Measurements from ENCODE around the gene CALR3. TPM values are rescaled to one million over a fixed set of nuclear protein-coding genes. Genes with fewer than 3 reads are reported as not detected.
"Not testable (repeated sequence)": the region's sequence is repeated elsewhere in the genome, so short reads cannot be mapped to it uniquely, and the experiment has no call there.

CALR3 gene
- total RNA-seq, 2 experiments from 2014 or later = not detected

DNA sequence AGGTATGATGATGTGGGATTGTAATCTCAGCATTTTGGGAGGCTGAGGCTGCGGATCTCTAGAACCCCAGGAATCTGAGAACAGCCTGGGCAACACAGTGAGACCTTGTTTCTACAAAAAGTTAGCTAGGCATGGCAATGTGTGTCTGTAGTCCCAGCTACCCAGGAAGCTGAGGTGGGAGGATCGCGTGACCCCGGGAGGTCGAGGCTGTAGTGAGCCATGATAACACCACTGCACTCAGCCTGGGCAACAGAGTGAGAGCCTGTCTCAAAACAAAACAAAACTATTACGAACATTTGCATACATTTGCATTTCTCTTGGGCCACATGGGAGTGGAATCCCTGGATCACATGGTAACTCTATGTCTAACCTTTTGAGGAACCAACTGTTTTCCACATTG is 1.9 kb upstream of the CALR3 start:
- H3K36me3 ChIP-seq (ENCODE audit: insufficient read depth, low read length) = no peaks in the 10 kb centered on the region
- H3K27me3 ChIP-seq (ENCODE audit: control insufficient read depth in 1 of 2, insufficient read depth in 2 of 2, low read length in 2 of 2) = no peaks in the 10 kb centered on the region
- H3K9me3 Mint-ChIP-seq = no peaks in the 10 kb centered on the region
- no peak overlapping the region for H3K27ac Mint-ChIP-seq
- H3K36me3 Mint-ChIP-seq (ENCODE audit: low read depth) = peaks cover 7% of the 10 kb centered on the region
- ChIA-PET CTCF (no interaction called here), POLR2A (no interaction called here)
- H3K27ac ChIP-seq (ENCODE audit: low read depth in 1 of 2, low read length in 2 of 2) = no peak overlapping the region
- ATAC-seq (ENCODE audit: poor library complexity) (no peak), DNase-seq (no peak)
- peaks cover 14% of the 10 kb centered on the region for H3K4me1 Mint-ChIP-seq (ENCODE audit: low read depth)
- H3K27me3 Mint-ChIP-seq = no peaks in the 10 kb centered on the region
- TF ChIP-seq, protein P1, sequence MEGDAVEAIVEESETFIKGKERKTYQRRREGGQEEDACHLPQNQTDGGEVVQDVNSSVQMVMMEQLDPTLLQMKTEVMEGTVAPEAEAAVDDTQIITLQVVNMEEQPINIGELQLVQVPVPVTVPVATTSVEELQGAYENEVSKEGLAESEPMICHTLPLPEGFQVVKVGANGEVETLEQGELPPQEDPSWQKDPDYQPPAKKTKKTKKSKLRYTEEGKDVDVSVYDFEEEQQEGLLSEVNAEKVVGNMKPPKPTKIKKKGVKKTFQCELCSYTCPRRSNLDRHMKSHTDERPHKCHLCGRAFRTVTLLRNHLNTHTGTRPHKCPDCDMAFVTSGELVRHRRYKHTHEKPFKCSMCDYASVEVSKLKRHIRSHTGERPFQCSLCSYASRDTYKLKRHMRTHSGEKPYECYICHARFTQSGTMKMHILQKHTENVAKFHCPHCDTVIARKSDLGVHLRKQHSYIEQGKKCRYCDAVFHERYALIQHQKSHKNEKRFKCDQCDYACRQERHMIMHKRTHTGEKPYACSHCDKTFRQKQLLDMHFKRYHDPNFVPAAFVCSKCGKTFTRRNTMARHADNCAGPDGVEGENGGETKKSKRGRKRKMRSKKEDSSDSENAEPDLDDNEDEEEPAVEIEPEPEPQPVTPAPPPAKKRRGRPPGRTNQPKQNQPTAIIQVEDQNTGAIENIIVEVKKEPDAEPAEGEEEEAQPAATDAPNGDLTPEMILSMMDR (IDR thresholded peaks at IDR 0.05) = no peak
- H3K9me3 ChIP-seq (ENCODE audit: control insufficient read depth in 1 of 2, insufficient read depth in 1 of 2, low read length in 2 of 2) = no peaks in the 10 kb centered on the region
- peaks cover 15% of the 10 kb centered on the region for H3K4me1 ChIP-seq (ENCODE audit: insufficient read depth, low read length)
- intact Hi-C loops (cut with DNase I, micrococcal nuclease) = no loop called here
- peak overlapping the region; percentile 73 for H3K4me3 Mint-ChIP-seq
- H3K4me3 ChIP-seq (ENCODE audit: low read length) = no peak overlapping the region

GRCh38 chr19:16497042-16497441 is 1.1 kb upstream of the CALR3 start:
- H3K27ac Mint-ChIP-seq = no peak overlapping the region
- ATAC-seq (ENCODE audit: poor library complexity) = no peak
- H3K27me3 Mint-ChIP-seq = no peaks in the 10 kb centered on the region
- Histone ChIP-seq H3K27ac (ENCODE audit: low read depth in 1 of 2, low read length in 2 of 2) (no peak overlapping the region), H3K4me3 (ENCODE audit: low read length) (no peak overlapping the region), H3K27me3 (ENCODE audit: control insufficient read depth in 1 of 2, insufficient read depth in 2 of 2, low read length in 2 of 2) (no peaks in the 10 kb centered on the region), H3K4me1 (ENCODE audit: insufficient read depth, low read length) (peaks cover 15% of the 10 kb centered on the region), H3K36me3 (ENCODE audit: insufficient read depth, low read length) (no peaks in the 10 kb centered on the region), H3K9me3 (ENCODE audit: control insufficient read depth in 1 of 2, insufficient read depth in 1 of 2, low read length in 2 of 2) (no peaks in the 10 kb centered on the region)
- H3K36me3 Mint-ChIP-seq (ENCODE audit: low read depth) = peaks cover 7% of the 10 kb centered on the region
- TF ChIP-seq, protein P1 (IDR thresholded peaks at IDR 0.05) = no peak
- no peaks in the 10 kb centered on the region for H3K9me3 Mint-ChIP-seq
- no peak for DNase-seq
- intact Hi-C loops (cut with DNase I, micrococcal nuclease) = no loop called here
- peaks cover 14% of the 10 kb centered on the region for H3K4me1 Mint-ChIP-seq (ENCODE audit: low read depth)
- H3K4me3 Mint-ChIP-seq = peak overlapping the region; percentile 73
- ChIA-PET CTCF (interaction anchor here (2.2 kb wide), 1 partner anchor 44 kb away, joined by 6 read pairs; no protein-coding TSS in a partner anchor), POLR2A (interaction anchor here (0.6 to 1.9 kb wide), 4 partner anchors 46 to 163 kb away, joined by 3 to 11 read pairs (median 3); partner anchors contain the start of gene SMIM7)

DNA sequence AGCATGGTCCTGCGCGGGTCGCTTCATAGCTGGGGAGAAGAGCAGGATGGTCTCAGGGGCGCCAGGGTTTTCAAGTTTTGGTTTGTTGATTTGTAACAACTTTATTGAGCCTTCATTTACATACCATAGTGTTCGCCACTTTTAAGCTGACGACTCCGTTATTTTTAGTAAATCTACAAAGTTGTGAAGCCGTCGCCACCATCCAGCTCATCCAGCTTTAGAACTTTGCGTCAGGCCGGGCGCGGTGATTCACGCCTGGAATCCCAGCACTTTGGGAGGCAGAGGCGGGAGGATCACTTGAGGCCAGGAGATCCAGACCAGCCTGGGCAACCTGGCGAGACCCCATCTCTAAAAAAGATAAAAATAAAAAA is 631 bp upstream of the CALR3 start:
- Mint-ChIP-seq H3K9me3 (no peaks in the 10 kb centered on the region), H3K27ac (peak overlapping the region; percentile 71), H3K4me1 (ENCODE audit: low read depth) (peaks cover 14% of the 10 kb centered on the region), H3K4me3 (peak overlapping the region; percentile 90), H3K36me3 (ENCODE audit: low read depth) (peaks cover 7% of the 10 kb centered on the region), H3K27me3 (no peaks in the 10 kb centered on the region)
- ChIA-PET POLR2A (interaction anchor here (0.6 to 1.9 kb wide), 6 partner anchors 47 to 163 kb away, joined by 3 to 11 read pairs (median 3); partner anchors contain the start of gene SMIM7), CTCF (interaction anchor here (0.5 to 2.2 kb wide), 2 partner anchors 45 to 137 kb away, joined by 4 to 6 read pairs; no protein-coding TSS in a partner anchor)
- Histone ChIP-seq H3K27me3 (ENCODE audit: control insufficient read depth in 1 of 2, insufficient read depth in 2 of 2, low read length in 2 of 2) (no peaks in the 10 kb centered on the region), H3K27ac (ENCODE audit: low read depth in 1 of 2, low read length in 2 of 2) (no peak overlapping the region), H3K9me3 (ENCODE audit: control insufficient read depth in 1 of 2, insufficient read depth in 1 of 2, low read length in 2 of 2) (no peaks in the 10 kb centered on the region), H3K36me3 (ENCODE audit: insufficient read depth, low read length) (no peaks in the 10 kb centered on the region), H3K4me1 (ENCODE audit: insufficient read depth, low read length) (peaks cover 15% of the 10 kb centered on the region), H3K4me3 (ENCODE audit: low read length) (peak overlapping the region; percentile 64)
- TF ChIP-seq, protein P1 (IDR thresholded peaks at IDR 0.05) = no peak
- intact Hi-C loops (cut with DNase I, micrococcal nuclease) = loop anchor here (1.0 kb wide), 5 partner anchors 25 to 163 kb away; partner anchors contain the start of genes CHERP (in 2 of the 2), EPS15L1 (in 1 of the 2), MED26 (in 1 of the 2) and SLC35E1 (in 1 of the 2)
- DNase-seq (no peak), ATAC-seq (ENCODE audit: poor library complexity) (no peak)

DNA sequence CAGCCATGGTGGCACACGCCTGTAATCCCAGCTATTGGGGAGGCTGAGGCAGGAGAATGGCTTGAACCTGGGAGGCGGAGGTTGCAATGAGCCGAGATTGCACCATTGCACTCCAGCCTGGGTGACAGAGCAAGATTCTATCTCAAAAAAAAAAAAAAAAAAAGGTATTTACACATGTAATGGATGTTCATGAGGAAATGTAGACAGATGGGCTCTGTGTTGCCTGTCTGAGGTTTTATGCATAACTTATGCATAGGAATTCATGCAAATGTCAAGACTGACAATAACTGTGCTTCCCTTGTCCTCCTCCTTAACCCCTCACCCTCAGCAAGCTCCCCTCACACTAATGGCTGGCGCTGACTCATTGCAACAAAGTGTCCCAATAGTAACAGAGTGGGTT is 9.5 kb downstream of the CALR3 start:
- H3K4me3 ChIP-seq (ENCODE audit: low read length); intact Hi-C loops (cut with DNase I, micrococcal nuclease); ATAC-seq (ENCODE audit: poor library complexity); H3K9me3 ChIP-seq (ENCODE audit: control insufficient read depth in 1 of 2, insufficient read depth in 1 of 2, low read length in 2 of 2); H3K4me1 ChIP-seq (ENCODE audit: insufficient read depth, low read length); H3K9me3 Mint-ChIP-seq; H3K27me3 Mint-ChIP-seq; H3K27ac Mint-ChIP-seq; H3K27ac ChIP-seq (ENCODE audit: low read depth in 1 of 2, low read length in 2 of 2); CTCF ChIA-PET; H3K36me3 ChIP-seq (ENCODE audit: insufficient read depth, low read length); DNase-seq; H3K4me3 Mint-ChIP-seq; H3K36me3 Mint-ChIP-seq (ENCODE audit: low read depth); H3K4me1 Mint-ChIP-seq (ENCODE audit: low read depth); H3K27me3 ChIP-seq (ENCODE audit: control insufficient read depth in 1 of 2, insufficient read depth in 2 of 2, low read length in 2 of 2): not testable (repeated sequence)
- POLR2A ChIA-PET = interaction anchor here (0.6 to 0.7 kb wide), 2 partner anchors 125 to 639 kb away, joined by 3 to 5 read pairs; no protein-coding TSS in a partner anchor

Data from CD4-positive, alpha-beta T cell (primary cell).